WTC11 (cell line): Measurements from ENCODE around the gene SNAPC4.

Source experiments
- AFF4 ChIP-seq: sonication (generic); formaldehyde crosslinking; IDR thresholded peaks from 2 replicates; pipeline ENCODE4 v1.8.1; 2023; ENCODE audit warnings: mild to moderate bottlenecking, missing genetic modification reagents, borderline replicate concordance
- CREM ChIP-seq: sonication (generic); formaldehyde crosslinking; IDR thresholded peaks from 2 replicates; pipeline ENCODE4 v1.8.1; 2022; ENCODE audit warnings: mild to moderate bottlenecking, missing genetic modification reagents, moderate library complexity
- CTCF ChIP-seq: fragments of 200-600 bp; IDR thresholded peaks from 2 replicates; pipeline ENCODE4 v1.8.0; 2022; ENCODE audit warnings: antibody characterized with exemption
- E2F5 ChIP-seq: sonication (generic); formaldehyde crosslinking; IDR thresholded peaks from 2 replicates; pipeline ENCODE4 v1.8.1; 2022; ENCODE audit warnings: mild to moderate bottlenecking, moderate library complexity, missing genetic modification reagents
- FOXJ3 ChIP-seq: sonication (generic); formaldehyde crosslinking; IDR thresholded peaks from 2 replicates; pipeline ENCODE4 v1.9.0; 2021; ENCODE audit warnings: missing genetic modification reagents, mild to moderate bottlenecking, borderline replicate concordance
- IRF2 ChIP-seq: sonication (generic); formaldehyde crosslinking; IDR thresholded peaks from 2 replicates; pipeline ENCODE4 v1.8.0; 2022; ENCODE audit warnings: low read depth, missing genetic modification reagents, borderline replicate concordance
- MAX ChIP-seq: sonication (generic); formaldehyde crosslinking; IDR thresholded peaks from 2 replicates; pipeline ENCODE4 v1.8.0; 2022; ENCODE audit warnings: mild to moderate bottlenecking, missing genetic modification reagents
- OVOL2 ChIP-seq: fragments of 250-450 bp; sonication (Bioruptor Pico); IDR thresholded peaks from 2 replicates; pipeline ENCODE4 v1.9.0; 2021; ENCODE audit warnings: mild to moderate bottlenecking, borderline replicate concordance
- ZNF121 ChIP-seq: sonication (generic); formaldehyde crosslinking; IDR thresholded peaks from 2 replicates; pipeline ENCODE4 v1.8.0; 2023; ENCODE audit warnings: missing genetic modification reagents
- ZNF281 ChIP-seq: sonication (generic); formaldehyde crosslinking; IDR thresholded peaks from 2 replicates; pipeline ENCODE4 v1.8.0; 2023; ENCODE audit warnings: mild to moderate bottlenecking, missing genetic modification reagents
- ZSCAN18 ChIP-seq: fragments of 250-450 bp; sonication (Bioruptor Pico); IDR thresholded peaks from 2 replicates; pipeline ENCODE4 v2.1.2; 2022; ENCODE audit warnings: mild to moderate bottlenecking, moderate library complexity

- no peak for TF ChIP-seq CTCF
- no peak for TF ChIP-seq ZNF281 (CRISPR knock-in tag)
- TF ChIP-seq E2F5 = no peak
- TF ChIP-seq OVOL2 = no peak
- TF ChIP-seq CREM = no peak
- TF ChIP-seq MAX (CRISPR knock-in tag) = no peak
- TF ChIP-seq ZSCAN18 = no peak
- TF ChIP-seq IRF2 = no peak
- no peak for TF ChIP-seq FOXJ3 (CRISPR knock-in tag)
- TF ChIP-seq ZNF121 (CRISPR knock-in tag) = no peak
- TF ChIP-seq AFF4 (CRISPR knock-in tag) = no peak
Observed at GRCh38 chr9:136391737-136392537, 8.0 kb downstream of the SNAPC4 start.
